GM19043 (cell line): ENCODE results near the gene BTBD6.

Experiments used
- ATAC-seq: cut with Tn5 transposase; IDR thresholded peaks from one replicate; pipeline ENCODE4 v1.9.1; 2021; ENCODE audit warnings: low read depth; ENCODE audit not compliant: unreplicated experiment

BTBD6 gene

GRCh38 chr14:105226198-105226597 lies 22.1 kb upstream of the BTBD6 start:
- no peak for ATAC-seq

- no peak for ATAC-seq
Observed at GRCh38 chr14:105227346-105227745, 21.0 kb upstream of the BTBD6 start.

- no peak for ATAC-seq
Observed at GRCh38 chr14:105228562-105228961, 19.8 kb upstream of the BTBD6 start.

- no peak for ATAC-seq
Observed at GRCh38 chr14:105229099-105229655, 19.2 kb upstream of the BTBD6 start.

- ATAC-seq: no peak
Observed at GRCh38 chr14:105240811-105241576, 7.3 kb upstream of the BTBD6 start.

GRCh38 chr14:105241641-105242040 lies 6.7 kb upstream of the BTBD6 start:
- no peak for ATAC-seq

GRCh38 chr14:105244334-105244733 lies 4.0 kb upstream of the BTBD6 start:
- no peak for ATAC-seq

- no peak for ATAC-seq
Observed at GRCh38 chr14:105247026-105247425, 1.3 kb upstream of the BTBD6 start.

GRCh38 chr14:105247715-105248367 lies 492 bp upstream of the BTBD6 start:
- no peak for ATAC-seq

GRCh38 chr14:105249182-105250007 lies 1.1 kb downstream of the BTBD6 start:
- ATAC-seq: no peak

- ATAC-seq: no peak
Observed at GRCh38 chr14:105250008-105250366, 1.7 kb downstream of the BTBD6 start.

- no peak for ATAC-seq
Observed at GRCh38 chr14:105250986-105251385, 2.7 kb downstream of the BTBD6 start.

GRCh38 chr14:105251920-105252319 lies 3.6 kb downstream of the BTBD6 start:
- ATAC-seq: no peak

GRCh38 chr14:105252552-105253328 lies 4.4 kb downstream of the BTBD6 start:
- ATAC-seq: no peak

GRCh38 chr14:105253329-105253682 lies 5.0 kb downstream of the BTBD6 start:
- ATAC-seq: no peak

- ATAC-seq: no peak
Observed at GRCh38 chr14:105255021-105255507, 6.7 kb downstream of the BTBD6 start.

GRCh38 chr14:105256292-105256960 lies 8.1 kb downstream of the BTBD6 start:
- no peak for ATAC-seq

GRCh38 chr14:105257464-105257863 lies 9.1 kb downstream of the BTBD6 start:
- no peak for ATAC-seq

- ATAC-seq: no peak
Observed at GRCh38 chr14:105258846-105259245, 10.5 kb downstream of the BTBD6 start.

- no peak for ATAC-seq
Observed at GRCh38 chr14:105260959-105261358, 12.6 kb downstream of the BTBD6 start.
